Hematopoietic multipotent progenitor cell treated with erythropoietin and hydrocortisone succinate and interleukin-3 and kit ligand, for 15 days (in vitro differentiated cells): ENCODE measurements around the gene GAS6.
"Not testable (repeated sequence)": the region's sequence is repeated elsewhere in the genome, so short reads cannot be mapped to it uniquely, and the experiment has no call there.

Experiments used
- DNase-seq: peaks from one replicate; pipeline ENCODE4 v3.0.0-alpha.2; 2015; ENCODE audit warnings: low spot score

Gene GAS6

DNA sequence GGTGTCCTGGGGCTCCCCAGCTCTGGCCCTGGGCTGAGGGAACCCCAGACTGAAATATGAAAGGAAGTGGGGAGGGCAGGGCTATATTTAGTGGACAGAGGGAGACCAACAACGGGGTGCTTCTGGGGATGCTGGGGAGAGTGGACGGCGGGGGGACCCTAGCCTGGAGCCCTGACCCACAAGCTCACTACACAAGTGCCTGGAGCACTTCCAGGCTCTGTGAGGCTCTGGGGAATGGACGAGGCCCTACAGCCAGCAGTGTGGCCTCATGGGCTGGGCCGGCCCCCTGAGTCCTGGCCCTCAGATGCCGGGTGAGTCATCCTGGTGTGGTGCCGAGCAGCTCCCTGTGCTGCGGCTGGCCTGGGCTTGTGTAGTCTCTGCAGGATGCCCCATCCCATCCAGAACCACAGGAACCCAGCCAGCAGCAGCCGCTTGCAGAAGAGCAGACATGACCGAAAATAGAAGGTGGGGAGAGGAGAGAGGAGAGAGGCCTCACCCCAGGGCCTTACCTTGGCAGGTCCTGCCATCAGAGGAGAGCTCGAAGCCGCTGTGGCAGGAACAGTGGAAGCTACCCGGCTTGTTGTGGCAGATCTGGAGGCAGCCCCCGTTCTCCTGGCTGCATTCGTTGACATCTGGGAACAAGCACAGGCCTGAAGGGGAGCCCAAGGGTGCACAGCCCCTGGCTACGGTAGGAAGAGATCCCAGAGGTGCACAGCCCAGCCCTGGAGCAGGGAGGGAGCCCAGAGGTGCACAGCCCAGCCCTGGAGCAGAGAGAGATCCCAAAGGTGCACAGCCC lies 26.1 kb downstream of the GAS6 start:
- peak; percentile 4 for DNase-seq

DNA sequence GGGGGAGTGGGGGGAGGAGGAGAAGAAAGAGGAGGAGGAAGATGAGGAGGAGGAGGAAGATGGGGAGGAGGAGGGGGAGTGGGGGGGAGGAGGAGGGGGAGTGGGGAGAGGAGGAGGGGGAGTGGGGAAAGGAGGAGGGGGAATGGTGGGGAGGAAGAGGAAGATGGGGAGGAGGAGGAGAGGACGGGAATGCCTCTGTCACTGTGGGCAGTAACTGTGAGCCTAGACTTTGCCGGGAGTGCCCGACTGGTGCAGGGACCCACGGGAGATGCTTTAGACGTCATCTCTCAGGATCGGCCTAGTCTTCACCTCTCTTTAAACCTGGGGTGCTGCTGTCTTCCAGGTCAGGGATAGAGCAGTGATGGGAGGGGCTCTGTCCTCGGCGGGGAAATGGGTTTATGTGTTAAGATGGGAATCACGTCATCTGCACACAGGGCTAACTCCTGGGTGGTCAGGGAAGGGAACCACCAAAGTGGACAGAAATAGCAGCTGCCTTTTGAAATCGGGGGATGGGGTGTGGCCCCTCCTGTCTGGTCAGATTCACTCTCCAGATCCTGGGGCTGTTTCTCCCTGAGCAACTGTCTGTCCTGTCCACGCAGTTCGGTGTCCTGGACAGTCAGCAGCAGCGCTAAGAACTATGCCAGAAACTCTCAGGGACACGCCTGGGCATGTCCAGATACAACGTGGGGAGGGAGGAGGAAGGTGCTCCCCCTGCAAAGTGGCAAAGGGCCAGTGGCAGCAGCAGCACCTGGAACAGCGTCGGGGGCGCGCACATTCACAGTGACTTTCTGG lies 26.9 kb downstream of the GAS6 start:
- DNase-seq, result peak; percentile 6

GRCh38 chr13:113835461-113836270 lies 28.2 kb downstream of the GAS6 start:
- DNase-seq, result no peak

- no peak for DNase-seq
These were observed 29.2 kb downstream of the GAS6 start for GRCh38 chr13:113834496-113835200.

- DNase-seq, result not testable (repeated sequence)
These were observed 29.9 kb downstream of the GAS6 start for GRCh38 chr13:113834006-113834405.

GRCh38 chr13:113833111-113833830 lies 30.6 kb downstream of the GAS6 start:
- no peak for DNase-seq

GRCh38 chr13:113832631-113833030 lies 31.2 kb downstream of the GAS6 start:
- DNase-seq, result no peak

DNA sequence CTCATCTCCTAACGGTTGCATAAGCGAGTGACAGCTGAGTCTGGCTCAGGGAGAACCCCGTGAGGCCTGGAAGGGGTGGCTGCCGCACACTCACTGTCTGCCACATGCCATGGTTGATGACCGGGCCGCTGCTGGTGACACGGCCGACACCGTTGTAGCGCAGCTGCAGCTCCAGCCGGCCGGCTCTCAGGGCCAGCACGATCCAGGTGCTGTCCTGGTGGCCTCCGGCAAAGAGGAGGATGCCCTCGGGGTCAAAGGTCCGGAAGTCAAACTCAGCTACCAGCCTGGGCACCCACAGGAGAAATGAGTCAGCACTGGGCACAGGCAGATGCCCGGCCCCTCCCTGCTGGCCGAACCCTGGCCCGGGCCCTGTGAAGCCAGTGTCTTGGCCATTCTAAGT lies 31.7 kb downstream of the GAS6 start:
- DNase-seq, result no peak

DNA sequence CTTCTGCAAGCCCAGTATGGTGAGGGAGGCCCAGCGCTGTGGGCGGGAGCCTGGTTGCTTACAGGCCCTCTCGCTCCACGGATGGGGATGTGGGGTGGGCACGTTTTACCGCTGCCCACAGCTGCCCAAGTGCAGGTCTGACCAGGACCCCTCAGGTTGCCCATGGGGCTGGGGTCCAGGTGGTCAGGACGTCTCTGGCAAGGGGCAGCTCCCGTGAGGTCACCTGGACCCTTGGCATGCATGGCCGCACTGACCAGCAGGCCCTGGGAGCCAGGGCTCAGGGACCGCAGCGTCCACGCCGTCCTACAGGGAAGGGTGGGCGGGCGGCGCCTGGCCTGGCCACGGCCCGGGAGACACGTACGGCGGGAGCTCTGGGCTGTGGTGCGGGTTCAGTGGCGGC lies 32.8 kb downstream of the GAS6 start:
- no peak for DNase-seq

DNA sequence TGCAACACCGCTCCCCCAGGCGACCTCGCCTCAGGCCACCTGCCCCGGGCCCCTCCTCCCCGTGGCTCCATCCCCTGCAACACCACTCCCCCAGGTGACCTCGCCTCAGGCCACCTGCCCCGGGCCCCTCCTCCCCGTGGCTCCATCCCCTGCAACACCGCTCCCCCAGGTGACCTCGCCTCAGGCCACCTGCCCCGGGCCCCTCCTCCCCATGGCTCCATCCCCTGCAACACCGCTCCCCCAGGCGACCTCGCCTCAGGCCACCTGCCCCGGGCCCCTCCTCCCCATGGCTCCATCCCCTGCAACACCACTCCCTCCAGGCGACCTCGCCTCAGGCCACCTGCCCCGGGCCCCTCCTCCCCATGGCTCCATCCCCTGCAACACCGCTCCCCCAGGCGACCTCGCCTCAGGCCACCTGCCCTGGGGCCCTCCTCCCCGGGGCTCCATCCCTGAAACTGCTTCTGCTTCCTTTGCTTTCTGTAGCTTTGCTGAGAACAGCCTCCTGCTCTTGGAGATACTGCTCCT lies 33.4 kb downstream of the GAS6 start:
- not testable (repeated sequence) for DNase-seq

DNA sequence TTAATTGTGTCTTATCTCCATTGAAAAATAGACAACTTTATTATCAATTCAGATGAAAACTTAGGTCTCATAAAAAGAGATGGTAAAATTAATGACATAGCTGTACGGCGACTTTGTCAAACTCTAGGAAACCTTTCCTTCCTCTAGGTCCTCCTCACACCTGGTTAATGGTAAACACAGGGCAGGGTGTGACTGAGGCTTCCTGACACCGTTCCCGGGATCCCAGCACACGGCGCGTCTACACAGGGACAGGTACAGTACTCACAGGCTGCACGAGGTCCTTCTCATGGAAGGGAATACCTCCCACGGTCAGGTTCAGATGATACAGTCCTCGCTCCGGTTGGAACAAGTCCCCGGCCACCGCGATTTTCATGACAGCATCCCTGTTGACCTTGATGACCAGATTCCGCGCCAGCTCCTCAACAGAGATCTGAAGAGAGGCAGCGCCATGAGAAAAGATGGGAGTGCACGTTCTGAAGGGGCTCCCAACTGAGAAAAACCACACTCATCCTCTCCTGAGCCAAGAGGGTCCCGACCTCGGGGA lies 35.5 kb downstream of the GAS6 start:
- DNase-seq, result no peak

DNA sequence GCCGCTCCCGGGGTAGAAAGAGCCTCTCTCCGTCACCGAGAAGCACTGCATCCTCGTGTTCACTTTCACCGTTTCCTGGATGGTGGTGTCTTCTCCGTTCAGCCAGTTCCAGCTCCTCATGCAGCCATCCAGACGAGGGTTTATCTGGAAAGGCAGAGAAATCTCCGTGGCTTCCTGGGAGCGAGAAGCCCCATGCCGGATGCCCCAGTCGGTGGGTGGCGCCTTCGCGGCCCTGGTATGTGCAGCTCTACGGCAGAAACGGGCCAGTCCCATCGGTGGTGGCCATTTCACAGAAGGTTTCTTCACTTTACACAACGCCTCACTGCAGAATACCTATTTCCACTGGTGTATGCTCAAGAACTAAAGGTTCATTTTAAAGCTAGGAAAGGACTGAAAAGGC lies 36.9 kb downstream of the GAS6 start:
- DNase-seq, result no peak

GRCh38 chr13:113826446-113826845 lies 37.4 kb downstream of the GAS6 start:
- DNase-seq, result not testable (repeated sequence)

- DNase-seq, result no peak
These were observed 38.0 kb downstream of the GAS6 start for GRCh38 chr13:113825841-113826240.

GRCh38 chr13:113823771-113824170 lies 40.1 kb downstream of the GAS6 start:
- DNase-seq, result no peak

DNA sequence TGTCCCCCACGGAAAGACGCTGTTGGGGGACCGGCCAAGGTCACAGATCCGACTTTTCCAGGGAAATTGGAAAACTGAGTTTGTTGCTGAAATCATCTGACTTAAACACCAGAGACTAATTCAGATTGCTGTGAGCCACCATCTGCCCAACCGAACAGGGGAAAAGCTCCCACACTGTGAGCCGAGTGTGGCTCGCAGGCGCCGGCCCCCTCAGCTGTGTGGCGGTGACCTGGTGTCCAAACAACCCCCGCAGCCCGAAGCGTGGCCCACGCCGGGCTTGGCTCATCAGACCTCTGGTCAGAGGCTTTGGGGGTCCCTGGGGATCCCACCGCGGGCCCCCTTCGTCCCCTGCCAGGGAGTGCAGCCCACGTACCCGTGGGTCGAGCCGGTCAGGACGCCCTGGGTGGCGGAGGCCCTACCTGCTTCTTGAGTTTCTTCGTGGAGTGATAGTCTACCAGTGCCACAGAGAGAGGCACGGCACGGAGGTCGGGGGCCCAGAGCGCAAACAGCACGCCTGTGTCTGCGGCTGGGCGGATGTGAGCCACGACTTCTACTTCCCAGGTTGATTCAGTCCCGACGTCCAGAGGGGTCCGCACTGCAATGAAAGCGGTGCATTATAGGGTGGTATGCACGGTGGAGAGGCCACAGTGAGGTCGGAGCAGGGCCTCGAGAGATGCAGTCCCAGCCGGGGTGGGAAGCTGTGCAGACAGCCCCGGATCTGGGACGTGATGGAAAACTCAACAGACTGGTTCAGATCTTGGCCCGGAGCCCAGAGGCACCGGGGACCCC lies 40.7 kb downstream of the GAS6 start:
- DNase-seq, result no peak

GRCh38 chr13:113822266-113822665 lies 41.6 kb downstream of the GAS6 start:
- DNase-seq, result no peak

- no peak for DNase-seq
These were observed 42.0 kb downstream of the GAS6 start for GRCh38 chr13:113821847-113822246.

GRCh38 chr13:113820813-113821651 lies 42.8 kb downstream of the GAS6 start:
- DNase-seq, result no peak
